Caco-2 (cell line): Measurements from ENCODE around the gene ZBTB38. TPM values are rescaled to one million over a fixed set of nuclear protein-coding genes. Genes with fewer than 3 reads are reported as not detected.

Experiments used
- BruUV-seq: library from RNA; stranded (reverse); fragments of 400-500 nt; replicated peaks from 2 replicates; lab custom pipeline; 2021; lab: Mats Ljungman, UMichigan
- CTCF ChIA-PET: fragments of 300-600 bp; sonication (Branson Sonifier 250); formaldehyde crosslinking; loops from one replicate; lab custom pipeline; 2022; ENCODE audit warnings: antibody characterized with exemption; lab: Charles Lee
- POLR2A ChIA-PET: fragments of 300-600 bp; sonication (Branson Sonifier 250); formaldehyde crosslinking; loops from one replicate; lab custom pipeline; 2022; ENCODE audit warnings: antibody characterized with exemption; lab: Charles Lee
- DNase-seq, 2 experiments: peaks; one replicate each; pipeline versions ENCODE4 v3.0.0 to v3.0.0-alpha.2; 2020 to 2022
- H3K27me3 ChIP-seq: replicated peaks from 2 replicates; pipeline ENCODE4 v1.6.0; 2011; ENCODE audit warnings: low read length; ENCODE audit not compliant: control insufficient read depth, insufficient read depth
- H3K36me3 ChIP-seq: 2 replicates; pipeline ENCODE4 v1.5.1; 2011; ENCODE audit warnings: low read length; ENCODE audit not compliant: control insufficient read depth, insufficient read depth
- H3K4me1 ChIP-seq: fragments of 250-450 bp; sonication (Bioruptor Pico); 2 replicates; pipeline ENCODE4 v1.5.1; 2020; ENCODE audit warnings: mild to moderate bottlenecking
- H3K4me3 ChIP-seq: 2 replicates; pipeline ENCODE4 v1.5.1; 2011; ENCODE audit warnings: low read depth, mild to moderate bottlenecking, control low read depth, low read length
- H3K9me3 ChIP-seq: fragments of 250-450 bp; sonication (Bioruptor Pico); 2 replicates; pipeline ENCODE4 v1.5.1; 2020; ENCODE audit warnings: mild to moderate bottlenecking, moderate library complexity
- H3K27ac Mint-ChIP-seq: one replicate; pipeline ENCODE4 v1.8.0; 2022; ENCODE audit warnings: mixed read lengths; ENCODE audit not compliant: unreplicated experiment
- H3K27me3 Mint-ChIP-seq: one replicate; pipeline ENCODE4 v1.8.0; 2022; ENCODE audit warnings: mixed read lengths; ENCODE audit not compliant: insufficient read depth, unreplicated experiment
- H3K36me3 Mint-ChIP-seq: one replicate; pipeline ENCODE4 v1.8.0; 2022; ENCODE audit warnings: mild to moderate bottlenecking, mixed read lengths; ENCODE audit not compliant: insufficient read depth, unreplicated experiment
- H3K4me1 Mint-ChIP-seq: one replicate; pipeline ENCODE4 v1.8.0; 2022; ENCODE audit warnings: low read depth, mixed read lengths; ENCODE audit not compliant: unreplicated experiment
- H3K4me3 Mint-ChIP-seq: one replicate; pipeline ENCODE4 v1.8.0; 2022; ENCODE audit warnings: mild to moderate bottlenecking, moderate library complexity, mixed read lengths; ENCODE audit not compliant: unreplicated experiment
- H3K9me3 Mint-ChIP-seq: one replicate; pipeline ENCODE4 v1.8.0; 2022; ENCODE audit warnings: mixed read lengths; ENCODE audit not compliant: unreplicated experiment
- intact Hi-C: fragments of 100-400 bp; cut with micrococcal nuclease; formaldehyde crosslinking; loops from one replicate; pipeline ENCODE4 v1.10.0; 2022; ENCODE audit not compliant: unreplicated experiment
- total RNA-seq: library from RNA; stranded (reverse); gene quantifications from 2 replicates; pipeline ENCODE4 v1.2.3, GENCODE V29; 2022
- TF ChIP-seq, protein P1 (sequence below), 2 experiments: fragments of 200-600 bp in 1 of 2; IDR thresholded peaks; 1 replicate in 1 of 2; 2 replicates in 1 of 2; pipeline versions ENCODE4 v1.5.1 to v1.8.0; 2011 to 2022; ENCODE audit warnings: antibody characterized with exemption in 1 of 2, control low read depth in 1 of 2, inconsistent platforms in 1 of 2, low read depth in 1 of 2, low read length in 1 of 2, mild to moderate bottlenecking in 1 of 2, moderate library complexity in 1 of 2; ENCODE audit not compliant: insufficient read depth in 1 of 2, severe bottlenecking in 1 of 2, unreplicated experiment in 1 of 2

The ZBTB38 gene
- total RNA-seq, 1 experiment from 2014 or later: 74.1 TPM

DNA sequence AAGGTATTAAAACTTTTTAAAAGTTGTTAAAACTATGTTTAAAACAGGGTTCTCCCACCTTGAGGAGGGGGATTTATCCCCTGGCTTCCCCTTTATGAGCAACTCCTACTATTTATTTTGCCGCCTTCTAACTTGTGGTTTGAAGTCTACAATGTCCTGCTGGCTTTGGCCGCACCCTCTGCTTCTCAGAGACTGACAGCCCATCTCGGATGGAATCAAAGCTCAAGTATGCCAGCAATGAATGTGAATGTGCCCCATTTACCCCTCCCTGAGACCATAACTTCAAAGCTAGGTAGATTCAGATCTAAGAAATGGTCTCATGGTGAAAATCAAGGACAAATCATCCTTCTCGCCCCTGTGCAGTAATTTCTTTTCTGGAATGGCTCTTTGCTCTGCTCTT is 10.3 kb downstream of the ZBTB38 start:
- TF ChIP-seq, protein P1, sequence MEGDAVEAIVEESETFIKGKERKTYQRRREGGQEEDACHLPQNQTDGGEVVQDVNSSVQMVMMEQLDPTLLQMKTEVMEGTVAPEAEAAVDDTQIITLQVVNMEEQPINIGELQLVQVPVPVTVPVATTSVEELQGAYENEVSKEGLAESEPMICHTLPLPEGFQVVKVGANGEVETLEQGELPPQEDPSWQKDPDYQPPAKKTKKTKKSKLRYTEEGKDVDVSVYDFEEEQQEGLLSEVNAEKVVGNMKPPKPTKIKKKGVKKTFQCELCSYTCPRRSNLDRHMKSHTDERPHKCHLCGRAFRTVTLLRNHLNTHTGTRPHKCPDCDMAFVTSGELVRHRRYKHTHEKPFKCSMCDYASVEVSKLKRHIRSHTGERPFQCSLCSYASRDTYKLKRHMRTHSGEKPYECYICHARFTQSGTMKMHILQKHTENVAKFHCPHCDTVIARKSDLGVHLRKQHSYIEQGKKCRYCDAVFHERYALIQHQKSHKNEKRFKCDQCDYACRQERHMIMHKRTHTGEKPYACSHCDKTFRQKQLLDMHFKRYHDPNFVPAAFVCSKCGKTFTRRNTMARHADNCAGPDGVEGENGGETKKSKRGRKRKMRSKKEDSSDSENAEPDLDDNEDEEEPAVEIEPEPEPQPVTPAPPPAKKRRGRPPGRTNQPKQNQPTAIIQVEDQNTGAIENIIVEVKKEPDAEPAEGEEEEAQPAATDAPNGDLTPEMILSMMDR (IDR thresholded peaks at IDR 0.05; ENCODE audit: insufficient read depth in 1 of 2, low read depth in 1 of 2, low read length in 1 of 2, severe bottlenecking in 1 of 2, unreplicated experiment in 1 of 2): no peak

DNA sequence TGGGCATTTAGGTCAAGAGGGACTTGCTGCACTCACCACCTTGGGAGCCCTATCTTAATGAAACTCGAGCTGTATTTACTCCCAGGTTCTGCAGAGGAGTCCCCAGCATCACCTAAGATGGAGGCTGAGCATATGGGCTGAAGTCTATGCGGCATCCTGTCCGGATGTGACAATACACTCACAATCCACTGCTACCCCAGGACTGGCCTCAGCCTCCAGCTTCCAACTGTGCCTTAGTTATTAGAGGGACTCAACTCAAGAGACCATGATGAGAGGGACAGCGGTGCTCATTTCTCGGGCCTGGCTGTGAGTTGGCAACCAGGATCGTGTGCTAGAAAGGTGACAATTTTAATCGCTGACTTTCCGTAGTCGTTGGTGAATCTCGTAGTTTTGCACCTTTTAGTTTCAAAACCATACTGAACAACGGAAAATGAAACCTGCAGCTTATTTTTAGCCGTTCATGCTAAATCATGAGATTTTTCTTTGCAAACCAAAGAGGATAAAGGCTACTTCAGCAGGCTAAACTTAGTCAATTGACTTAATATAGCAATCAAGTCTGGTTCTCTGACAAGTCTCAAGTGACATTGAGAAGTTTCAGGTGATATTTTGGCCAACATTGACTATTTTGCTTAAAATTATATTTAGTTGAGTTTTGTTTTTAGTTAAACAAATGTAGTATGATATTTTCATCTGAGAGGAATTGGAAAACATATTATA is 11.1 kb downstream of the ZBTB38 start:
- Histone ChIP-seq H3K4me3 (no peak overlapping the region), H3K9me3 (no peaks in the 10 kb centered on the region), H3K4me1 (no peaks in the 10 kb centered on the region), H3K36me3 (peaks cover 2% of the 10 kb centered on the region; the same call in 1 of the 2 replicates), H3K27me3 (no peaks in the 10 kb centered on the region)
- CTCF ChIA-PET: interaction anchor here (0.6 kb wide), 1 partner anchor 258 kb away, joined by 4 read pairs; no protein-coding TSS in a partner anchor
- Mint-ChIP-seq H3K27me3 (no peaks in the 10 kb centered on the region), H3K4me3 (no peak overlapping the region), H3K9me3 (no peaks in the 10 kb centered on the region), H3K36me3 (peaks cover 57% of the 10 kb centered on the region), H3K4me1 (peaks cover 3% of the 10 kb centered on the region), H3K27ac (no peak overlapping the region)
- TF ChIP-seq, protein P1 (IDR thresholded peaks at IDR 0.05; ENCODE audit: insufficient read depth in 1 of 2, low read depth in 1 of 2, low read length in 1 of 2, severe bottlenecking in 1 of 2, unreplicated experiment in 1 of 2): no peak
- BruUV-seq: no TSS peak
- intact Hi-C loops: no loop called here
- POLR2A ChIA-PET: no interaction called here
- no peak for DNase-seq

More for the DNA sequence above, 10.3 kb downstream of the ZBTB38 start:
- no TSS peak for BruUV-seq
- no peak overlapping the region for H3K4me3 Mint-ChIP-seq
- no peaks in the 10 kb centered on the region for H3K9me3 Mint-ChIP-seq
- ChIA-PET POLR2A (no interaction called here), CTCF (interaction anchor here (0.6 kb wide), 1 partner anchor 259 kb away, joined by 4 read pairs; no protein-coding TSS in a partner anchor)
- no peaks in the 10 kb centered on the region for H3K4me1 ChIP-seq
- H3K27me3 Mint-ChIP-seq: no peaks in the 10 kb centered on the region
- no peak overlapping the region for H3K4me3 ChIP-seq
- H3K9me3 ChIP-seq: no peaks in the 10 kb centered on the region
- H3K27ac Mint-ChIP-seq: no peak overlapping the region
- peaks cover 56% of the 10 kb centered on the region for H3K36me3 Mint-ChIP-seq
- intact Hi-C loops: no loop called here
- no peaks in the 10 kb centered on the region for H3K27me3 ChIP-seq
- no peaks in the 10 kb centered on the region for H3K4me1 Mint-ChIP-seq
- no peak for DNase-seq
- peaks cover 2% of the 10 kb centered on the region; the same call in 1 of the 2 replicates for H3K36me3 ChIP-seq

DNA sequence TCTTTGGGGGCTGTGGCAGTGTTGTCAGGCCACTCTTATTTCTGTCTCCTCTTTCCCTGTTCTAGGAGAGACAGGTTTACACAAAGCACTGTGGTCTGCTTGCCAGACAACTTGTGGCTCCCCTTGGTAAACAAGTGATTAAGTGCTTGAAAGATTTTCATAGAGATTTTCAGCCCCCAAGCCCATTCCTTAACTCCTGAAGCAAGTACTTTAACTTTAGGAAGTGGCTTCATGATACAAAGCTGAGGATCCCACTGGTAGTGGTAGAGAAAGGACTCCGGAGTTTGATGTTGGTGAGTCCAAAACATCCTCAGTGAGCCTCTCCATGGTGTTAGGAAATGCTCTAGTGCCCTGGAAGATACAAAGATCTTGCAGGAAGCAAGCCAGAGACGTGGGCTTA is 12.0 kb downstream of the ZBTB38 start:
- no peaks in the 10 kb centered on the region for H3K9me3 ChIP-seq
- H3K27me3 ChIP-seq: no peaks in the 10 kb centered on the region
- Mint-ChIP-seq H3K4me3 (no peak overlapping the region), H3K27ac (no peak overlapping the region), H3K36me3 (peaks cover 59% of the 10 kb centered on the region), H3K4me1 (peaks cover 8% of the 10 kb centered on the region), H3K27me3 (no peaks in the 10 kb centered on the region), H3K9me3 (no peaks in the 10 kb centered on the region)
- no TSS peak for BruUV-seq
- intact Hi-C loops: no loop called here
- DNase-seq: no peak
- ChIA-PET POLR2A (no interaction called here), CTCF (no interaction called here)
- peaks cover 2% of the 10 kb centered on the region; the same call in 1 of the 2 replicates for H3K36me3 ChIP-seq
- TF ChIP-seq, protein P1 (IDR thresholded peaks at IDR 0.05; ENCODE audit: insufficient read depth in 1 of 2, low read depth in 1 of 2, low read length in 1 of 2, severe bottlenecking in 1 of 2, unreplicated experiment in 1 of 2): no peak
- no peak overlapping the region for H3K4me3 ChIP-seq
- H3K4me1 ChIP-seq: no peaks in the 10 kb centered on the region
